ENCODE results near the gene PFDN6.

Gene PFDN6

GRCh38 chr6:33295621-33296369 lies 6.4 kb downstream of the PFDN6 start:
- peaks cover 28% of the 10 kb centered on the region for H3F3A ChIP-seq (ENCODE audit: insufficient read depth)
- H3K9me2 ChIP-seq (replicated peaks; ENCODE audit: insufficient read depth, low read length), result no peaks in the 10 kb centered on the region
- TF ChIP-seq CTCF (IDR thresholded peaks at IDR 0.05; ENCODE audit: insufficient read depth, low read length, poor library complexity, severe bottlenecking) (no peak), EZH2phosphoT487 (conservative IDR thresholded peaks at IDR 0.05; ENCODE audit: low read length) (no peak)
- no peaks in the 10 kb centered on the region for H3K36me3 ChIP-seq (ENCODE audit: low read length)
- H3K4me2 ChIP-seq (ENCODE audit: low read depth, low read length, poor library complexity, severe bottlenecking), result no peak overlapping the region
- peaks cover 21% of the 10 kb centered on the region for H3K79me2 ChIP-seq (ENCODE audit: insufficient read depth, low read length)
- no peaks in the 10 kb centered on the region for H3K27me3 ChIP-seq (ENCODE audit: low read length)
- H4K20me1 ChIP-seq (ENCODE audit: low read depth, low read length), result no peaks in the 10 kb centered on the region
- H2AFZ ChIP-seq (ENCODE audit: low read depth, low read length, severe bottlenecking), result no peak overlapping the region
- H3K9ac ChIP-seq (ENCODE audit: low read length), result no peak overlapping the region
- no peaks in the 10 kb centered on the region for H3K9me3 ChIP-seq (ENCODE audit: insufficient read depth, low read length)
- H3K4me3 ChIP-seq (ENCODE audit: insufficient read depth, low read length, poor library complexity, severe bottlenecking), result no peak overlapping the region
- H3K27ac ChIP-seq (ENCODE audit: low read depth, low read length), result no peak overlapping the region

GRCh38 chr6:33296797-33297405 lies 7.5 kb downstream of the PFDN6 start:
- Histone ChIP-seq H2AFZ (ENCODE audit: low read depth, low read length, severe bottlenecking) (no peak overlapping the region), H4K20me1 (ENCODE audit: low read depth, low read length) (no peaks in the 10 kb centered on the region), H3K9ac (ENCODE audit: low read length) (no peak overlapping the region)

GRCh38 chr6:33297406-33297955 lies 8.1 kb downstream of the PFDN6 start:
- Histone ChIP-seq H3K36me3 (ENCODE audit: low read length) (no peaks in the 10 kb centered on the region), H2AFZ (ENCODE audit: low read depth, low read length, severe bottlenecking) (no peak overlapping the region), H3F3A (ENCODE audit: insufficient read depth) (peaks cover 26% of the 10 kb centered on the region), H3K9ac (ENCODE audit: low read length) (peak overlapping the region; percentile 96; the same call in 1 of the 2 replicates), H3K9me2 (replicated peaks; ENCODE audit: insufficient read depth, low read length) (no peaks in the 10 kb centered on the region), H3K4me3 (ENCODE audit: insufficient read depth, low read length, poor library complexity, severe bottlenecking) (peak overlapping the region; percentile 36), H4K20me1 (ENCODE audit: low read depth, low read length) (no peaks in the 10 kb centered on the region), H3K27me3 (ENCODE audit: low read length) (no peaks in the 10 kb centered on the region), H3K27ac (ENCODE audit: low read depth, low read length) (peak overlapping the region; percentile 42), H3K4me2 (ENCODE audit: low read depth, low read length, poor library complexity, severe bottlenecking) (peak overlapping the region; percentile 90), H3K9me3 (ENCODE audit: insufficient read depth, low read length) (no peaks in the 10 kb centered on the region), H3K79me2 (ENCODE audit: insufficient read depth, low read length) (peaks cover 20% of the 10 kb centered on the region)
- no peak for TF ChIP-seq EZH2phosphoT487 (conservative IDR thresholded peaks at IDR 0.05; ENCODE audit: low read length)
- TF ChIP-seq CTCF (IDR thresholded peaks at IDR 0.05; ENCODE audit: insufficient read depth, low read length, poor library complexity, severe bottlenecking), result no peak

More at GRCh38 chr6:33296797-33297405, 7.5 kb downstream of the PFDN6 start:
- TF ChIP-seq EZH2phosphoT487 (conservative IDR thresholded peaks at IDR 0.05; ENCODE audit: low read length) (no peak), CTCF (IDR thresholded peaks at IDR 0.05; ENCODE audit: insufficient read depth, low read length, poor library complexity, severe bottlenecking) (no peak)
- no peaks in the 10 kb centered on the region for H3K9me2 ChIP-seq (replicated peaks; ENCODE audit: insufficient read depth, low read length)
- no peak overlapping the region for H3K4me3 ChIP-seq (ENCODE audit: insufficient read depth, low read length, poor library complexity, severe bottlenecking)
- H3K27ac ChIP-seq (ENCODE audit: low read depth, low read length), result no peak overlapping the region
- peaks cover 20% of the 10 kb centered on the region for H3K79me2 ChIP-seq (ENCODE audit: insufficient read depth, low read length)
- H3K27me3 ChIP-seq (ENCODE audit: low read length), result no peaks in the 10 kb centered on the region
- peaks cover 26% of the 10 kb centered on the region for H3F3A ChIP-seq (ENCODE audit: insufficient read depth)
- peak overlapping the region; percentile 90 for H3K4me2 ChIP-seq (ENCODE audit: low read depth, low read length, poor library complexity, severe bottlenecking)
- H3K36me3 ChIP-seq (ENCODE audit: low read length), result no peaks in the 10 kb centered on the region
- no peaks in the 10 kb centered on the region for H3K9me3 ChIP-seq (ENCODE audit: insufficient read depth, low read length)
